ENCODE results near the gene KCNJ10.

Gene KCNJ10

DNA sequence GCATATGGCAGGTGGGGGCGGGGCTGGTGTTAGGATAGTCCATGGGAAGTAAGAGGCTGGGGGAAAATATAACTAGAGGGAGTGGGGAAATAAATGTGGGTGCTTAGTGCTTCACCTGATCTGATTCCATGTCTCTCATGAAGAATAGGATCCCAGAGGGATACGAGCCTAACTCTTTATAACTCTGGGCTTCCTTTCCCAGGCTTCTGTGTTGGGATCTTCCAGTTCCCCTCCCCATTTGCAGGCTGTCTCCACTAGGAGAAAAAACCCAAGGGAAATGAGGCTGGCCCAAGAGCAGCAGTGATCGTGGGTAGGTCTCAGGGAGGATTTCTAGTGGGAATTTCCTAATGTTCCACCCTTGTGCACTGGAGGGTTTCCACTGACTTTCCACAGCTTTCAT lies 13.0 kb upstream of the KCNJ10 start:
- DNase-seq: no peak

DNA sequence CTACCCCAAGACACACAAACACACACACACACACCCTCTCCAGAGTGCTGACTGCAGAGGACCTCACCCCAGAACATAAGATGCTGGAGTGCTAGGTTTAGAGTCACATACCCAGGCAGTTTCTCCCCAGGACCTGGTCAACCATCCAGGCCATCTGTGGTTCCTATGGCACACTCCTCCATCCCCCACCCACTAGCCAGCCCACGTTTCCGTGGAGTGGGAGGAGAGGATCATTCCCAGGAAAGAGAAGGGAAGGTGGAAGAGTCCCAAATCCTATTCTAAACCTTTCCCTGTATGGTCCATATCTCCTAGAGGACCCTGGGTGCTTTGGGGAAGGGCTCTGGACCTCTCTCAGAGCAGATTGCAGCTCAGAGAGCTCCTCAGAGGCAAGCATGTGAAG lies 12.5 kb upstream of the KCNJ10 start:
- DNase-seq: no peak

GRCh38 chr1:160081261-160081936 lies 11.4 kb upstream of the KCNJ10 start, which contains the start of gene KCNJ9:
TSS of gene KCNJ9 (plus strand) at chr1:160081538. CDS start at chr1:160084031, 2,493 bp downstream.
- no peak for DNase-seq

DNA sequence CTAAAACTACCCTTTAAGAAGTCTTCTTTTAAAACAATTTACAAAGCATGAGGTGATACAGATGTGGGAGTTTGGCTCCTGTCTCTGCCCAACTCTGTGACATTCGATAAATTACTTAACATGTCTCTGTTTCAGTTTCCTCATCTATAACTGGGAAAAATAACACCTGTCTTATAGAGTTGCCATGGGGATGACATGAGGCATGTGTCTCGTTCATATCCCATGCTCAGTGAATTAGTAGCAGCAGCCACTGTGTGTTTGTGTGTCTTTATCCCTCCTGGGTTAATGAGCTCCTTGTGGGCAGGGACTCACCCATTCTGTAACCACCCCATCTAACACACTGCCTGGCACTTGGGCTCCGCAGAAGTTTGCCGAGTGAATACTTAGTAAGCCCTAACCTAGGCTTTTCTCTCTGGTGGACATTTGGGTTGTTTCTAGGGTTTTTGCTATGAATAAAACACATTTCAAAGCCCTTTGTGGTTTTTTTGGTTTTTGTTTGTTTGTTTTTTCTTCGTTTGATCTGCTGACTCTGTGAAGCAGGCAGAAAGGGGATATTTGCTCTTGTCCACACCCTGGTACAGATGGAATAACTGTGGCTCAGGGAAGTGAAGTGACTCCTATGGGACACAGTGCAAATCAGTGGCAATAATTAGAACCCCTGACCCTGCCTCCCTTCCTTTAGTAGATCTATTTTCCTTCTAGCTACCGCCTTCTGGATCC lies 10.6 kb upstream of the KCNJ10 start:
- DNase-seq: no peak

DNA sequence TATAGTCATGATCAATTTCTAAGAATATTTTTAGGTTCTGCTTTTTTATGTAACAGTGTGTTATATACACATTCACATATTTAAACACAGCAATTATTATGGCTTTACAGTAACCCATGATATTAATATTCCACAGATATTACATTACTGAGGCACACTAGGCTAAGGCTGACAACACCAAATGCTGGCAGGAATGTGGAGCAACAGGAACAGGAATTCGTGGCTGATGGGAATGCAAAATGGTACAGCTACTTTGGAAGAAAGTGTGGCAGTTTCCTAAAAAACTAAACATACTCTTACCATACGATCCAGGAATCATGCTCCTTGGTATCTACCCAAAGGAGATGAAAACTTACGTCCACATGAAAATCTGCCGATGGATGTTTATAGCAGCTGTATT lies 9.5 kb upstream of the KCNJ10 start:
- DNase-seq: no peak

DNA sequence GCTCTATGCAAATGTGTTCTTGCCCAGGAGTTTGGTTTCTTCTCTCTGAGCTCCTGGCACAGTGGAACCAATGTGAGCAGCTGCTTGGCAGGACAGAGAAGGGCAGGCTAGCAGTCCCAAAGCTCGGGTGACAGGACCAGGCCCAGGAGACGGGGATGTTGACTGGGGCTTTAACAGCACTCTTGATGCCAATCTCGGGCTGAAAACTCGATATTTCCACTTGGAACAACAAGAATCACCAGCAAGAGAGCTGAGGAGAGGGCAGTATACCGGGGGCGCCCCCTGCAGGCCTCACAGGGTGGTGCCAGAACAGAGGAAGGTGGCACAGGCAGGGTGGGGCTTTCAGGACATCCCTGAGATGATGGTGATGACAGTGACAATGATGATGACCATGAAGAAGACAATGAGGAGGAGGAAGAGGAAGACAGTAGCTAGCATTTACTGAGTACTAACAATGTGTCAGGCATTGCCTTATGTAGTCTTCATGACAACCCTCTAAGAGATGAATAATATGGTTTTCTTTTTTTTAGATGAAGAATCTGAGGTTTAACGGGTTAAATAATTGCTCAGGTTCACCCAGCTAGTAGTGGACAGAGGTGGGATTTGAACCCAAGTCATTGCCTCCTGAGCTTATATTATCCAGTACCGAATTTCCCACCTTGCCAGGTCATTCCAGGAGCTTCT lies 8.7 kb upstream of the KCNJ10 start:
- no peak for DNase-seq

DNA sequence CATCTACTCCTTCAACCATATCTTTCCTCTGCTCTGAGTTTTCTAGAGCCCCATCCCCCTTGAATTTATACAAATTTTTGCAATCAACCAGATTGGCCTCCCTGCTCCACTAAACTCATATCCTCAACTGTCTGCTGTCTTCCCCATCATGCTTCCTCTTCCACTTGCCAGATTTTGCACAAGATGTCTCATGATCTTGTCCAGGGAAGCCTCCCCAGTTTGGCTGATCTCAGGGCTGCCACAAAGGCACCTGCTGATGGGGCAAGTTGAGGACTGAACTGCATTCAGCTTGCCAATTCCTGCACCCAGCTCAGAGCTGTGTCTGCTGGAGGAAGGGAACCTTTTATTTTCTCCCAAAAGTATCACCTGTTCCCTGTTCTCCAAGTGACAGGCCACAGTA lies 7.5 kb upstream of the KCNJ10 start:
- DNase-seq: no peak

DNA sequence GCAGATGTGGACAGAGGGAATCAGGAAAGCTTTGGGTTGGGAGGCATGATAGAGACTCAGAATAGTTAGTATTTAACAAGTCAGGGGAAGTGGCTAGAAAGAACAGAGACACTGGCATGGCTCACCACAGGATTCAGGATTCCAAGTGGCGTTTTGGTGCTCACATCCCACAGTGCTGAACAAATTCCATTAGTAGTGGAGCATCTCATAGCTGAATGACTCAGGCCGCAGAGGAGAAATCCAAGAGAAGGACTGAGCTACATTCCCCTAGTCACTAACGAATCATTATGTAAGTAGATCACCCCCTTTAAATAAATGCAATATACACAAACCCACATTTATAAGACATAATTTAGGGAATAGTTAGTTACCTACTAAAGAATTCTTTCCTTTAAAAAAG lies 6.3 kb upstream of the KCNJ10 start:
- no peak for DNase-seq

DNA sequence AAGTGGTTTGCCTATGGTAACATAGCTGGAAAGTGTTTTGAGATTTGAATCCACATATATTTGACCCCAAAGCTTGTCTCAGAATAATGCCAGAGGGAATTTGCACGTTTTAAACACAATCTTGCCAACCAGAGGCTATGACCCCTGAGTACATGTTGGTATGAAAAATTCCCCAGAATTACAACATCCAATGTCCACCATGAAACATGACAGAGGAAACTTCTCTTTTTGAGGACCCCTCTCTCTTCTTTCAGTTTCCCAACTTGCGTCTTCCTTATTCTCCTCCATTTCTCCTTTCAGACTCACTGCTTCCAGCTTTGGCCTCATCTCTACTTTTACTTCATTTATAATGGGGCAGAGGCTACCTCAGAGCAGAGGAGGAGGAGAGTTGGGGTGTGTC lies 5.9 kb upstream of the KCNJ10 start:
- DNase-seq: no peak

DNA sequence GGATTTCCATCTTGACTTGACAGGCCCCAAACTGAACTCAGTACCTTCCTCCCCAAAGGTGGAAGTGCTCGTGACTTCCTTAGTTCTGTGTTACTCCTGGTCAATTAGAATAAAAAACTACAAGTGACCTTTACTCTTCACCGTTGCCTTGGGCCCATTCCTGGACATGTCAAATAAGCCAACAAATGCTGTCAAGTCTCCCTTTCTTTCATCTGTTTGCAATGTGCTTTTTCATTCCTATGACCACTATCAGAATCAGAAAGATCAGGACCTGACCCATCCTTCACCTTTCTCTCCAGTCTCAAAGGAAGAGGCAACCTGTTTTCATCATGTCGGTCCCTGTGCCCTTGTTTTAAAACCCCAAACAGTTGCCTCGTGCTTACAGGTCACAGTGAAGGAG lies 4.9 kb upstream of the KCNJ10 start:
- DNase-seq: no peak

DNA sequence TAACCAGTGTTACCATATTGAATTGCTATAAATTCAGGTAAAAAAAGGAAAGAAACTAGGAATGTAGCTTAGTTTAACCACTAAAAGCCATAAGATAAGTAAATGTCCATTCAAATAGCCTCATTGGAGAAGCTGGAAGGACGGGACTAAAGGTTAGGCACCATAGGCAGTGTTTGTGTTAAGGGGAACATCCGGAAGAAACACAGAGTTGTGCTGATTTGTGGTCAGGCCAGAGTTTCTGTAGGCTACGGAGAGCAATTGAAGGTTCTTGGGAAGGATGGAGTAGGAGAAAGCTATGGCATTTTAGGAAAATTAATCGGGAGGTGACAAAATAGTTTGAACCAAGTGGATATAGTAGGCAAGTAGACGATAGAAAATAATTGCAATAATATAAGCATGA lies 1.3 kb upstream of the KCNJ10 start:
- no peak for DNase-seq

GRCh38 chr1:160070243-160071163 lies 543 bp upstream of the KCNJ10 start:
- DNase-seq: peak; percentile 88

DNA sequence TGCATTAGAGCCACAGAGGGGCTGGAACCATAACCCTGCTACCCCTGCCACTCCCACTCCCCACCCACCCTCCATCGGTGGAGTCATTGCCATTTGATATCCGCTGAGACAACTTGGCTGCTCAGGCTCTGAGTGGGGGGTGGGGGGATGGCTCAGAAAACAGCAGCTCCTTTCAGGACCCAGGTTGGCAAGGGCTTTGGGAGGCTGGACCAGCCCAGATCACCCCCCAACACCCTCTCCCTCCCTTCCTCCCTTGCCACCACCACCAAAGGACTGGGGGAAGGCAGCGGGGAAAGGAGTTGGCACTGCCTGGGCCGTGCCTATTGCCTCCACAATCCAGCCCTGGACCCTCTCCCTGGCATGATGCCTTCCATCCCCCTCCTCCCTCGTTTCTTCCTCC lies 1.7 kb downstream of the KCNJ10 start:
- DNase-seq: no peak

GRCh38 chr1:160066829-160067745 lies 2.9 kb downstream of the KCNJ10 start:
- no peak for DNase-seq

DNA sequence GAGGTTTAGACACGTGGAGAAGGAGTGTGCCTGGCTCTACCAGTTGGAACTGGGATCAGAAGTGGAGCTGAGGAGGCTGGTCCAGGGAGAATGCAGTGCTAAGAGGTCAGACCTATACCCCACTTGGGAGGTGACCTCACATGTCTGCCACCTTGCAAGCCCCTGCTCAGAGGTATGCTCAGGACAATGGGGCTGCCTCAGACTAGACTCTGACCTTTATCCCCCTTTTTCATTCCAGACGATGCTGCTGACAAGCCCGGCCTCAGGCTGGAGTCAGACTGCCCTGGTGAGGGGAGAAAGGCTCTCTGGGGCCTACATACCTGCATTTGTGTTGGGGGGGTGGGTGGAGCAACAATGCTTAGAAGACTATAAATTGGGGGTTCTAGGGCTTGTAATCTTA lies 5.2 kb downstream of the KCNJ10 start:
- DNase-seq: no peak

DNA sequence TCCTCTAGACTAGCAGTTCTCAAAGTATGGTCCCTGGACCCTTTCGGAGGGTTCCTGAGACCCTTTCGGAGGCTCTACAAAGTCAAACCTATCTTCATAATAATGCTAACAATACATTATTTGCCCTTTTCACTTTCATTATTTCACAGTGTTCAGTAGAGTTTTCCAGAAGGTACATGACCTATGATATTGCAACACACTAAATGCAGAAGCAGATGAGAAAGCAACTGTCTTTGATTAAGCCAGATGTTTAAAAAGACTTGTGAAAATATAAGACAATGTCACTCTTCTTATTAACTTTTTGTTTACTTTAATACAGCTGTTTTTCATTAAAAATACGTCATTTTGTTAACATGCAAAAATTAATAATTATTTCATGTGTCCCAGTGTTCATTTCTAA lies 5.8 kb downstream of the KCNJ10 start:
- DNase-seq: no peak

DNA sequence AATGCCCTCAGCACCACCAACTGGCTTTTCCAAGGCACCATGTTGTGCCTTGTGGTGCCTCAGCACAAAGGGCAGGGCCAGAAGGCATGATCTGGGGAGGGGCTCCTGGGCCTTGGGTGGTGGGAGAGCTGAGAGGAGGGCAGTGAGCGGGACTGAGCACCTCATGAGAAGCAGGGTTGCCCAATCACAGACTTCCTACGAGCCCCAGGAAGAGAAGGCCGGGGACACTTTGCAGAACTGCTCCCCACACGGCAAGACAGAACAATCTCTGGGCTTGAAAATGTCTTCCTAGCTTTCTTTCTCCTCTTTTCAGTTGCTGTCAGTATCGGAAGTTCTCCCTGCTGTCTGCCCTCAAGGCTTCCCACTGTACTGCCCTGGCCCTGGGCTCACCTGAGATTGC lies 6.8 kb downstream of the KCNJ10 start:
- no peak for DNase-seq

DNA sequence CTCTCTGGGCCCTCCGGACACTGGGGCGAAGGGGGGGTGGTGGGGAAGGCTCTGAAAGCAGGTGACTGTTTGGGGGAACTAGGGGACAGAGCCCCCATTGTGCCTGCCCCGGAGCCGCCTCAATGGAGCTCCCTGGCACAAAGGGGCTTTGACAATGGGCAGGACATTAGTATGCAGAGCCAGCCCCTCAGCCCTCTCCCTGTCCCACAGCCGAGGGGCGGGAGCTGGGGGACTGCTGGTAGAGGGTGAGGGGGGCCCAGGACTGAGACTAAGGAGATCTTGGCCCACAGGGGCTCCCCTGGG lies 7.8 kb downstream of the KCNJ10 start:
- DNase-seq: no peak

GRCh38 chr1:160061369-160062229 lies 8.4 kb downstream of the KCNJ10 start:
- DNase-seq: no peak

GRCh38 chr1:160058087-160058486 lies 11.9 kb downstream of the KCNJ10 start:
- no peak for DNase-seq

- DNase-seq: no peak
Measured at GRCh38 chr1:160056648-160057169, 13.3 kb downstream of the KCNJ10 start.
